Measurements from ENCODE around the gene ZNF516.

- TF ChIP-seq POLR2A (IDR thresholded peaks at IDR 0.05) (no peak), CTCF (IDR thresholded peaks at IDR 0.05) (no peak)
Observed at GRCh38 chr18:76441002-76441667, 53.9 kb downstream of the ZNF516 start.
